ENCODE measurements around the gene HSPA8. TPM values are rescaled to one million over a fixed set of nuclear protein-coding genes. Genes with fewer than 3 reads are reported as not detected.
A peak's percentile ranks its signal among the peaks of the same experiment; 100 is the strongest.

Gene HSPA8
- total RNA-seq, 1 donor: 2,226 TPM

- H3K9me3 ChIP-seq (ENCODE audit: low read depth, low read length): no peaks in the 10 kb centered on the region
- no peak for DNase-seq (ENCODE audit: insufficient read length, low spot score, missing footprints)
- no peak overlapping the region for H3K27ac ChIP-seq (ENCODE audit: low read depth, low read length)
- H3K4me3 ChIP-seq (ENCODE audit: insufficient read depth, low read length): no peak overlapping the region
- H3K36me3 ChIP-seq (ENCODE audit: insufficient read depth, low read length): no peaks in the 10 kb centered on the region
- no peak overlapping the region for H3K4me2 ChIP-seq (ENCODE audit: insufficient read depth, low read length)
- H2AFZ ChIP-seq (ENCODE audit: low read length): no peak overlapping the region
- no peak for TF ChIP-seq CTCF (IDR thresholded peaks at IDR 0.05; ENCODE audit: extremely low read depth, low read depth, low read length)
- H3K4me1 ChIP-seq (ENCODE audit: insufficient read depth, low read length): no peaks in the 10 kb centered on the region
- H3K27me3 ChIP-seq (ENCODE audit: insufficient read depth, low read length): no peaks in the 10 kb centered on the region
- no peaks in the 10 kb centered on the region for H4K20me1 ChIP-seq (ENCODE audit: insufficient read depth, low read length)
- no peaks in the 10 kb centered on the region for H3K79me2 ChIP-seq (ENCODE audit: insufficient read depth, low read length)
Measured at GRCh38 chr11:123035831-123036230, 26.1 kb downstream of the HSPA8 start.

- Histone ChIP-seq H3K4me1 (ENCODE audit: insufficient read depth, low read length) (no peaks in the 10 kb centered on the region), H4K20me1 (ENCODE audit: insufficient read depth, low read length) (no peaks in the 10 kb centered on the region), H3K27me3 (ENCODE audit: insufficient read depth, low read length) (peaks cover 5% of the 10 kb centered on the region), H2AFZ (ENCODE audit: low read length) (no peak overlapping the region), H3K27ac (ENCODE audit: low read depth, low read length) (no peak overlapping the region), H3K36me3 (ENCODE audit: insufficient read depth, low read length) (no peaks in the 10 kb centered on the region), H3K4me2 (ENCODE audit: insufficient read depth, low read length) (no peak overlapping the region), H3K79me2 (ENCODE audit: insufficient read depth, low read length) (no peaks in the 10 kb centered on the region), H3K4me3 (ENCODE audit: insufficient read depth, low read length) (no peak overlapping the region), H3K9me3 (ENCODE audit: low read depth, low read length) (no peaks in the 10 kb centered on the region)
- no peak for TF ChIP-seq CTCF (IDR thresholded peaks at IDR 0.05; ENCODE audit: extremely low read depth, low read depth, low read length)
- DNase-seq (ENCODE audit: insufficient read length, low spot score, missing footprints): no peak
Measured at GRCh38 chr11:123034597-123034996, 27.3 kb downstream of the HSPA8 start.

- H3K4me3 ChIP-seq (ENCODE audit: insufficient read depth, low read length): no peak overlapping the region
- no peaks in the 10 kb centered on the region for H3K9me3 ChIP-seq (ENCODE audit: low read depth, low read length)
- TF ChIP-seq CTCF (IDR thresholded peaks at IDR 0.05; ENCODE audit: extremely low read depth, low read depth, low read length): peak; percentile 37
- H3K27me3 ChIP-seq (ENCODE audit: insufficient read depth, low read length): peaks cover 5% of the 10 kb centered on the region
- H3K36me3 ChIP-seq (ENCODE audit: insufficient read depth, low read length): no peaks in the 10 kb centered on the region
- no peaks in the 10 kb centered on the region for H3K79me2 ChIP-seq (ENCODE audit: insufficient read depth, low read length)
- no peak overlapping the region for H2AFZ ChIP-seq (ENCODE audit: low read length)
- H3K4me1 ChIP-seq (ENCODE audit: insufficient read depth, low read length): no peaks in the 10 kb centered on the region
- no peaks in the 10 kb centered on the region for H4K20me1 ChIP-seq (ENCODE audit: insufficient read depth, low read length)
- DNase-seq (ENCODE audit: insufficient read length, low spot score, missing footprints): no peak
- H3K4me2 ChIP-seq (ENCODE audit: insufficient read depth, low read length): no peak overlapping the region
- H3K27ac ChIP-seq (ENCODE audit: low read depth, low read length): no peak overlapping the region
Measured at GRCh38 chr11:123033895-123034294, 28.0 kb downstream of the HSPA8 start.

GRCh38 chr11:123030517-123030916 lies 31.4 kb downstream of the HSPA8 start:
- Histone ChIP-seq H4K20me1 (ENCODE audit: insufficient read depth, low read length) (no peaks in the 10 kb centered on the region), H3K9me3 (ENCODE audit: low read depth, low read length) (no peaks in the 10 kb centered on the region), H2AFZ (ENCODE audit: low read length) (no peak overlapping the region), H3K27me3 (ENCODE audit: insufficient read depth, low read length) (peaks cover 18% of the 10 kb centered on the region), H3K36me3 (ENCODE audit: insufficient read depth, low read length) (no peaks in the 10 kb centered on the region), H3K4me3 (ENCODE audit: insufficient read depth, low read length) (no peak overlapping the region), H3K27ac (ENCODE audit: low read depth, low read length) (no peak overlapping the region), H3K4me2 (ENCODE audit: insufficient read depth, low read length) (no peak overlapping the region), H3K79me2 (ENCODE audit: insufficient read depth, low read length) (no peaks in the 10 kb centered on the region), H3K4me1 (ENCODE audit: insufficient read depth, low read length) (no peaks in the 10 kb centered on the region)
- DNase-seq (ENCODE audit: insufficient read length, low spot score, missing footprints): no peak
- TF ChIP-seq CTCF (IDR thresholded peaks at IDR 0.05; ENCODE audit: extremely low read depth, low read depth, low read length): no peak
